Neural progenitor cell (in vitro differentiated cells): ENCODE measurements around the gene CAPN8. TPM values are rescaled to one million over a fixed set of nuclear protein-coding genes. Genes with fewer than 3 reads are reported as not detected.

ENCODE experiments used
- DNase-seq: peaks from one replicate; pipeline ENCODE4 v3.0.0-alpha.2; 2016; ENCODE audit warnings: low spot score
- H2AFZ ChIP-seq: fragments of 200-600 bp; sonication (generic); replicated peaks from 2 replicates; pipeline ENCODE4 v1.6.1; 2016; ENCODE audit warnings: antibody characterized with exemption
- H3F3A ChIP-seq: fragments of 200-600 bp; sonication (generic); 2 replicates; pipeline ENCODE4 v1.6.1; 2016; ENCODE audit warnings: antibody characterized with exemption, low read depth
- H3K27ac ChIP-seq: fragments of 200-600 bp; sonication (generic); 2 replicates; pipeline ENCODE4 v1.5.1; 2016; ENCODE audit warnings: mild to moderate bottlenecking
- H3K27me3 ChIP-seq: fragments of 200-600 bp; sonication (generic); 2 replicates; pipeline ENCODE4 v1.6.1; 2016; ENCODE audit warnings: mild to moderate bottlenecking, moderate library complexity
- H3K36me3 ChIP-seq: fragments of 200-600 bp; sonication (generic); 2 replicates; pipeline ENCODE4 v1.5.1; 2016
- H3K4me1 ChIP-seq: fragments of 200-600 bp; sonication (generic); 2 replicates; pipeline ENCODE4 v1.6.1; 2016; ENCODE audit warnings: mixed run types
- H3K4me2 ChIP-seq: fragments of 200-600 bp; sonication (generic); 2 replicates; pipeline ENCODE4 v1.6.1; 2016
- H3K4me3 ChIP-seq: fragments of 200-600 bp; sonication (generic); 2 replicates; pipeline ENCODE4 v1.5.1; 2016
- H3K79me2 ChIP-seq: fragments of 200-600 bp; sonication (generic); 2 replicates; pipeline ENCODE4 v1.6.1; 2016; ENCODE audit warnings: low read depth
- H3K9ac ChIP-seq: fragments of 200-600 bp; sonication (generic); 2 replicates; pipeline ENCODE4 v1.6.1; 2016
- H3K9me3 ChIP-seq: fragments of 200-600 bp; sonication (generic); 2 replicates; pipeline ENCODE4 v1.5.1; 2016; ENCODE audit warnings: low read depth
- H4K20me1 ChIP-seq: fragments of 200-600 bp; sonication (generic); 2 replicates; pipeline ENCODE4 v1.6.1; 2016; ENCODE audit warnings: low read depth
- H3K27ac Mint-ChIP-seq: 3 replicates; pipeline ENCODE4 v1.8.0; 2021; ENCODE audit warnings: mixed read lengths
- H3K27me3 Mint-ChIP-seq: 2 replicates; pipeline ENCODE4 v1.8.0; 2022; ENCODE audit warnings: low read depth, mild to moderate bottlenecking, inconsistent platforms, moderate library complexity, mixed read lengths; ENCODE audit not compliant: insufficient read depth
- H3K36me3 Mint-ChIP-seq: 3 replicates; pipeline ENCODE4 v1.8.0; 2021; ENCODE audit warnings: mixed read lengths
- H3K4me1 Mint-ChIP-seq: 3 replicates; pipeline ENCODE4 v1.8.0; 2021; ENCODE audit warnings: mixed read lengths
- H3K4me3 Mint-ChIP-seq: 3 replicates; pipeline ENCODE4 v1.8.0; 2021; ENCODE audit warnings: mild to moderate bottlenecking, moderate library complexity, mixed read lengths
- H3K9me3 Mint-ChIP-seq: 3 replicates; pipeline ENCODE4 v1.8.0; 2020; ENCODE audit warnings: mixed read lengths
- EZH2 ChIP-seq: fragments of 200-600 bp; sonication (generic); IDR thresholded peaks from 2 replicates; pipeline ENCODE4 v1.6.1; 2017; ENCODE audit warnings: antibody characterized with exemption, mild to moderate bottlenecking, moderate library complexity
- EZH2phosphoT487 ChIP-seq: fragments of 200-600 bp; sonication (generic); IDR thresholded peaks from 2 replicates; pipeline ENCODE4 v1.6.1; 2017; ENCODE audit warnings: antibody characterized with exemption
- total RNA-seq: library from RNA; depleted of rRNA; stranded (reverse); fragments of >200 nt; gene quantifications from 2 replicates; pipeline ENCODE4 v1.2.3, GENCODE V29; 2015; ENCODE audit warnings: low replicate concordance
- TF ChIP-seq, protein P1 (sequence below): fragments of 200-600 bp; sonication (generic); IDR thresholded peaks from 2 replicates; pipeline ENCODE4 v1.5.1; 2017; ENCODE audit warnings: antibody characterized with exemption, mild to moderate bottlenecking

CAPN8 gene
- total RNA-seq, 1 donor from 2014 or later, result not detected

DNA sequence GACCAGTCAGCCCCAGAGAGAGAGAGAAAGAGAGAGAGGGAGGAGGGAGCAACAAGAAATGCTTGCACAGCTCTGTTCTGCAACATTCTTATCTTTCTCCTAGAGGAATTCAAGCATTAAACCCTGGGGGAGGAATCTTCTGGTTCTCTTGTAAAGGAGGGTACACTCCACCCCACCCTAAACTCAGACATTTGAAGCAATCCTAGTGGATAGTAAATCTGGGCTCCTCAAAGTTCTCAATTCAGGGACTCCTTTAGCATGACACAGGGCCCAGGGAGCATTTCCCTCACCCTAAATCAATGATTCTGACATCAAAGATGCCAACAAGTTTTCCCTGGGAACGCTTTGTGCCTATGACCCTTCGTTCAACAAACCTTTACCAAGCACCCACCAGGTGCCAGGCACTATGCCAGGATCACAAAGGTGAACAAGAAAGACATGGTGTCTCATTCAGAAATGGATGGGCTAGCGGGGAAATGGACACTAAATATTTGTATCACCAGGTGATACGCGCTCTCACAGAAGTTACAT lies 35.0 kb upstream of the CAPN8 start:
- H3K4me2 ChIP-seq, result no peak overlapping the region
- Mint-ChIP-seq H3K9me3 (no peaks in the 10 kb centered on the region), H3K27ac (no peak overlapping the region), H3K27me3 (peaks cover 7% of the 10 kb centered on the region), H3K4me3 (no peak overlapping the region), H3K36me3 (no peaks in the 10 kb centered on the region), H3K4me1 (peaks cover 22% of the 10 kb centered on the region)
- no peaks in the 10 kb centered on the region for H3K79me2 ChIP-seq
- no peaks in the 10 kb centered on the region for H3K27me3 ChIP-seq
- no peak overlapping the region for H2AFZ ChIP-seq
- H3K4me1 ChIP-seq, result no peaks in the 10 kb centered on the region
- no peak overlapping the region for H3K27ac ChIP-seq
- H4K20me1 ChIP-seq, result no peaks in the 10 kb centered on the region
- H3K9me3 ChIP-seq, result no peaks in the 10 kb centered on the region
- DNase-seq, result no peak
- no peak overlapping the region for H3K4me3 ChIP-seq
- H3F3A ChIP-seq, result no peaks in the 10 kb centered on the region
- no peaks in the 10 kb centered on the region for H3K36me3 ChIP-seq
- TF ChIP-seq, protein P1, sequence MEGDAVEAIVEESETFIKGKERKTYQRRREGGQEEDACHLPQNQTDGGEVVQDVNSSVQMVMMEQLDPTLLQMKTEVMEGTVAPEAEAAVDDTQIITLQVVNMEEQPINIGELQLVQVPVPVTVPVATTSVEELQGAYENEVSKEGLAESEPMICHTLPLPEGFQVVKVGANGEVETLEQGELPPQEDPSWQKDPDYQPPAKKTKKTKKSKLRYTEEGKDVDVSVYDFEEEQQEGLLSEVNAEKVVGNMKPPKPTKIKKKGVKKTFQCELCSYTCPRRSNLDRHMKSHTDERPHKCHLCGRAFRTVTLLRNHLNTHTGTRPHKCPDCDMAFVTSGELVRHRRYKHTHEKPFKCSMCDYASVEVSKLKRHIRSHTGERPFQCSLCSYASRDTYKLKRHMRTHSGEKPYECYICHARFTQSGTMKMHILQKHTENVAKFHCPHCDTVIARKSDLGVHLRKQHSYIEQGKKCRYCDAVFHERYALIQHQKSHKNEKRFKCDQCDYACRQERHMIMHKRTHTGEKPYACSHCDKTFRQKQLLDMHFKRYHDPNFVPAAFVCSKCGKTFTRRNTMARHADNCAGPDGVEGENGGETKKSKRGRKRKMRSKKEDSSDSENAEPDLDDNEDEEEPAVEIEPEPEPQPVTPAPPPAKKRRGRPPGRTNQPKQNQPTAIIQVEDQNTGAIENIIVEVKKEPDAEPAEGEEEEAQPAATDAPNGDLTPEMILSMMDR, result no peak
- TF ChIP-seq EZH2phosphoT487, result no peak
- no peak for TF ChIP-seq EZH2
- no peak overlapping the region for H3K9ac ChIP-seq

- H3K79me2 ChIP-seq, result no peaks in the 10 kb centered on the region
- peak overlapping the region; percentile 98 for H2AFZ ChIP-seq
- H3K27me3 Mint-ChIP-seq, result peaks cover 2% of the 10 kb centered on the region
- no peak overlapping the region for H3K9ac ChIP-seq
- H3K4me1 Mint-ChIP-seq, result peaks cover 10% of the 10 kb centered on the region
- no peak overlapping the region for H3K4me3 ChIP-seq
- H3K27ac Mint-ChIP-seq, result peak overlapping the region; percentile 20
- H3K4me2 ChIP-seq, result no peak overlapping the region
- no peaks in the 10 kb centered on the region for H3K36me3 Mint-ChIP-seq
- DNase-seq, result no peak
- H3K9me3 Mint-ChIP-seq, result no peaks in the 10 kb centered on the region
- H3K9me3 ChIP-seq, result no peaks in the 10 kb centered on the region
- no peak overlapping the region for H3K4me3 Mint-ChIP-seq
- H3K27me3 ChIP-seq, result no peaks in the 10 kb centered on the region
- H4K20me1 ChIP-seq, result no peaks in the 10 kb centered on the region
- H3K4me1 ChIP-seq, result no peaks in the 10 kb centered on the region
- no peak overlapping the region for H3K27ac ChIP-seq
- no peaks in the 10 kb centered on the region for H3K36me3 ChIP-seq
- TF ChIP-seq, protein P1, result no peak
- TF ChIP-seq EZH2phosphoT487 (no peak), EZH2 (no peak)
- H3F3A ChIP-seq, result no peaks in the 10 kb centered on the region
Observed at GRCh38 chr1:223695941-223696340, 30.4 kb upstream of the CAPN8 start.

GRCh38 chr1:223695014-223695548 lies 29.6 kb upstream of the CAPN8 start:
- Histone ChIP-seq H3K27me3 (no peaks in the 10 kb centered on the region), H3F3A (no peaks in the 10 kb centered on the region), H2AFZ (peak overlapping the region; percentile 48), H3K27ac (no peak overlapping the region), H3K4me3 (no peak overlapping the region), H3K4me1 (no peaks in the 10 kb centered on the region), H3K4me2 (no peak overlapping the region), H4K20me1 (no peaks in the 10 kb centered on the region), H3K36me3 (no peaks in the 10 kb centered on the region), H3K79me2 (no peaks in the 10 kb centered on the region), H3K9me3 (no peaks in the 10 kb centered on the region), H3K9ac (no peak overlapping the region)
- Mint-ChIP-seq H3K4me1 (peaks cover 3% of the 10 kb centered on the region), H3K27me3 (peaks cover 2% of the 10 kb centered on the region), H3K9me3 (no peaks in the 10 kb centered on the region), H3K4me3 (no peak overlapping the region), H3K27ac (no peak overlapping the region), H3K36me3 (no peaks in the 10 kb centered on the region)
- TF ChIP-seq EZH2 (no peak), EZH2phosphoT487 (no peak)
- TF ChIP-seq, protein P1, result no peak
- no peak for DNase-seq
